Activated CD4-positive, alpha-beta T cell treated with anti-CD3 and anti-CD28 coated beads for 4 hours (primary cell): Measurements from ENCODE around the gene DDX20.
"Not testable (repeated sequence)": the region's sequence is repeated elsewhere in the genome, so short reads cannot be mapped to it uniquely, and the experiment has no call there.

ENCODE experiments used
- DNase-seq, 2 donors: peaks; one replicate each; pipeline ENCODE4 v3.0.0-alpha.2; 2020

DDX20 gene

DNA sequence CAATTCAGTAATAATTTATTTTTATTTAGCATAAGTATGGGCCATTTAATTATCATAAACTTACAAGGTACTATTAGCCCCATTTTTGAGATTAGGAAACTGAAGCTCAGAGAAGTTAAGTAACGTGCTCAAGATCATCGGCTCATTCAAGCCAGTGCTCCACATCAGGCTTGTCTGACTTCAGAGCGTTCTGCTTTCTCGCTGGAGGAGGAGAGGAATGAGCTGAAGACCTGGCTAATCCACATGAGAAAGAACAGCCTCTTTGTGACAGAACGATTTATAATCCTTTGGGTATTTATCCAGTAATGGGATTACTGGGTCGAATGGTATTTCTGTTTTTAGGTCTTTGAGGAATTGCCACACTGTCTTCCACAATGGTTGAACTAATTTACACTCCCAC, 39.7 kb downstream of the DDX20 start:
- DNase-seq, result no peak

DNA sequence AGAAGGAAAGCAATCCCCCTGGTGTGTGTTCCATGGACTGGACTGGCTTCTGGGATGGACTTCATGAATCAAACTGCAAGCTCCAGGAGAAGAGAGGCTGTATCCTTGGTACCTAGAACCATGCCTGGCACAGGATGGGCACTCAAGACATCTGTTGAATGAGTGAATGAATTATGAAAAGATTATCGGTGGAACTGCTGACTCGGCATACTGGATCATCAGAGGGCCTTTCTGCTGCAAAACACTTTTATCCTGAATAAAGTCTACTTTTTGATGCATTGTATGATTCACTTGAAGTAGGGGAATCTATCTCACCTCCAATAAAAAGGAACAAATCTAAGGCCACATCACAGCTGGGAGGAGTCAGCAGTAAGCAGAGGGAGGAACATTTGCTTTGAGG, 42.9 kb downstream of the DDX20 start:
- DNase-seq, result no peak

DNA sequence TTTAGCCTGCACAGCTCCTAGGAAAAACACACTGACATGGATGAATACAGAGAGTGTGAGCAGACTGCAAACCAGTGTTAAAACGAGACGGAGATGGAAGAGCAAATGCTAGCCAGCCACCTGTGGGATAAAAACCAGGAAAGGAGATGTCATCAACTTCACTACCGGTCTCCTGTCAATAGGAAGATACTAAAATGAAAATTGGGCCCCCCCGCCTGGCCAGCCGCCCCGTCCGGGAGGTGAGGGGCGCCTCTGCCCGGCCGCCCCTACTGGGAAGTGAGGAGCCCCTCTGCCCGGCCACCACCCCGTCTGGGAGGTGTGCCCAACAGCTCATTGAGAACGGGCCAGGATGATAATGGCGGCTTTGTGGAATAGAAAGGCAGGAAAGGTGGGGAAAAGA, 44.0 kb downstream of the DDX20 start:
- DNase-seq, result not testable (repeated sequence)

DNA sequence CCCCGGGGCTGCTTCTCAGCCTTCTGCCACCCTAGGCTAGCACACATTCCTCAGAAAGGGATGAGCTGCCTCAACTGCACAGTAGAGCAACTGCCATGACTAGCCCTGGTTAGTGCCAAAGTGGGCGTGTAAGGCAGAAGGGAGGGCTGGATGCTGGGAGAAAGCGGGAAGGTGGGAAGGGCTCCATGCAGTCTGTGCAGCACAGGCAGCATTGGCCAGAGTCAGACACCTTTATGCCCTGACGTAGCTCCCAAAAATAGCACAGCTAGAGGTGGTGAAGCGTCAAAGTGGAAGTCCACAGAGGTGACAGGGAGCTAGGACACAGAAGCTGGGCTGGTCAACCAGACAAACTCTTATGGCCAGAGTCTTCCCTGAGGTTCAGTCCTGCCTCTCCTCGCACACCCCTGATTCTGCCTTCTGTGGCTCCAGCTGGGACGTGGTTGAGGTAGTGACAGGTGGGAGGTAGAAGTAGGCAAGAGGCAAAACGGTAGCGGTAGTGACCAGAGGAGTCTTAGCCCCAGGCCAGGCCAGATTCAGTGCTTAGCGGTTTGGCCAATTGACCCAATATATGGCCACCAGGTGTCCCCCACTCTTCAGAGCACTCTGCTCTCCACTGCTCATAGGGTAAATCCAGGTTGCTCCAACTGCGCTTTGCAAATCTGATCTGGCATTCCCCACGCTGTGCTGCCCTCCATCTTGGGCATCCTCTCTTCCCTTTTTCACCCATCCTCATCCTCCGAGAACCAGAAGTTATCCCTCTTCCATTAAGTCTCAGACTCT, 45.6 kb downstream of the DDX20 start:
- DNase-seq, result no peak

DNA sequence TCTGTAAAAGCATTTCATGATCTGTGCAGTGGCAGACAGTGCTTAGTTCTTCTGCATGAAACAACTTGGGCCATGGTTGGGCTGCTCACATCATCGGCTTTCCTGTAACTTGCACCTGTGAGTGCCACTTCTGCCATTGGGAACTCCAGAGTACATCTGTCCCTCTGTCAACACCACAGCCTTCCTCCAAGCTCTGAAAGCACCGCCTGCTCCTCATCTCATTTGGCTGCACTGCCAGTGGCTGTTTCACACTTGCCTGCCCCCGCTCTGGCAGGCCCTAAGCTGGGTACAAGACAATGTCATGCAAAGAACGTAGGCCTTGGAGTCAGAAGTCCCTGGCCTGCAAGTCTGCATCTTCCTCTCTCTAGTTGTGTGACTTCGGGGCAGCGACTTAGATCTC, 46.4 kb downstream of the DDX20 start:
- no peak for DNase-seq

DNA sequence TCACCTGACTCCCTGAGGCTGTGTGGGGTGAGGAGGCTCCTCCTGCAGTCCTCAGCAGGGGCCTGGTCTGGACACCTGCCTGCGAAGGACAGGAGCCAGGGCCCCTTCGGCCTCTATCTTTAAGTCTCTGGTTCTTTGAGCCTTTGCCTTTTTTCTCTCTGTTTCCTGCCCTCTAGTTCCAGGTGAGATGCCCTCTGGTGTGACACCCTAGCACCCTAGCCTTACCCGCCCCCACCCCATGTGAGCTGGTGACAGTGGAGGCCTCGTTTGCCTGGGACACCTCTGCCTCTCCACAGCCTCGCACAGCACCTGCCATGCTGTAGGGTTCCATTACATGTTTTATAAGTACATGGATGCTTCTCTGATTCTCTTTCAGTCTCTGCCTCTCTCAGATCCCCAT, 47.3 kb downstream of the DDX20 start:
- no peak for DNase-seq

DNA sequence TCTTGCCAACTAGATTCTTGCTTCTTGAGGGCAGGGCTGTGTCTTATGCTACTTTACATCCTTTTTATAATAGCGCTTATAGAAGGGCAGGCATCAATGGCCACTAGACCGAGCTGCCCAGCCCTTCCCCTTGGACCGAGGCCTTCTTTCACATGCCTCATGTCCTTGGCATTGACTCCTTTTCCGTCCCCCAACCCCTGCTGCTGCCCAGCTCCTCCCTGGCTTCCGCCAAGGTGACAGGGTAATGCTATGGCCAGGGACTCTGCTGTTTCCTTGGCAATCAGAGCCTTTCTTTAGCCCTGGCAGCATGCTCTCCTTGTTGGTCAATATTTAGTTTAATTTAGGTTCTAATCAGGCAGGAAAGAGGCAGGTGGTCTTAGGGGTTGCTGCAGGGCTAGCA, 48.2 kb downstream of the DDX20 start:
- DNase-seq, result no peak

DNA sequence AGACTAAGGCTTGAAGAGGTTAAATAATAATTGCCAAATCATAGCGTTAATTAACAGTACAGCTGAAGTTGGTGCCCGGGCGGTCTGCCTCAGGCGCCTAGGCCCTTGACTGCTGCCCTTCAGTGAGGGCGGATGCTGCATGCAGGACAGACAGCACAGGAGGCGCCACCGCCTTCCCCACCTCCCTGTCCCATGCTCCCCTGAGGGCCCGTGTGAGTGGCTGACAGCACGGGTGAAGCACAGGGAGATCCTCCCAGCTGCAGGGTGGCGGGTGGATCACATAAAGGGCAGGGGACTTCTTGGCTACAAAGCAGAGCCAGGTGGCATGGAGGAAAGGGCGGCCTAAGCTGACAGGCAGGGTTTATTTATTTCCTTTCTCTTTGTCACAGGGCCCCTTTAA, 49.1 kb downstream of the DDX20 start:
- no peak for DNase-seq

DNA sequence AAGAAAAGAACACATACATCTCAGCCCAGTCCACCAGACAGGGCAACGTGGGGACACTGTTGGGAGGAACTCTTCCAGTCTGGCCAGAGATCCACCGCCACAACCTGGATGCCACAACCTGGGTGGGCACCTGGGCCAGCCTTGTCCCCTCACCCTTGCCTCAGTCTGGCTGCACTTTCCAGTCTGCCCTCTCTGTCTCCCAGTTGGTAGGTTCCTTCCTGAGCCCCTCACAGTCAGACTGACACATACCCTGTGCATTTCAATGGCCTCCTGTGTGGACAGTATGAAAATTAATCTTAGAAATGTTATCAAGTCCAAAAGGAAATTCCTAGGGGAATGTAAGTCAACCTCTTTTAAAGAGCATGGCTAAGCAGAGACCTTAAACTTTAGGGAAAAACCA, 49.5 kb downstream of the DDX20 start:
- DNase-seq, result no peak

DNA sequence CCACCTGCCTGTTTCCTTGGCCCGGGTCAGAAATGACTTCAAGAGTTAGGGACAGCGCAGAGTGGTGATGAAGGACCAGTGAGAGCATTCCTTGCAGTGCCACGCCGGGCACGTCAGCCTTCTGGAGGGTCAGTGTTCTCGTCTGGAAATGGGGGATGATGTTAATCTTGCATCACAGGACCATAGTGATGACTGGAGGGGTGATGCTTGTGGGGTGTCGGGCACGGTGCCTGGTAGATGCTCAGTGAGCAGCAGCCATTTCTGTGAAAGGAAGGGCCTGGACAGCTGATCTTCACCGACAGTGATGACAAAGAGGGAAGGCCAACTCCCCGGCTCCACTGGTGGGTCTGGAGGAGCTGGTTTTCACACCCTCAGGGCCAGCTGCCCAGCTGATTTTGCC, 56.2 kb downstream of the DDX20 start:
- DNase-seq, result no peak

DNA sequence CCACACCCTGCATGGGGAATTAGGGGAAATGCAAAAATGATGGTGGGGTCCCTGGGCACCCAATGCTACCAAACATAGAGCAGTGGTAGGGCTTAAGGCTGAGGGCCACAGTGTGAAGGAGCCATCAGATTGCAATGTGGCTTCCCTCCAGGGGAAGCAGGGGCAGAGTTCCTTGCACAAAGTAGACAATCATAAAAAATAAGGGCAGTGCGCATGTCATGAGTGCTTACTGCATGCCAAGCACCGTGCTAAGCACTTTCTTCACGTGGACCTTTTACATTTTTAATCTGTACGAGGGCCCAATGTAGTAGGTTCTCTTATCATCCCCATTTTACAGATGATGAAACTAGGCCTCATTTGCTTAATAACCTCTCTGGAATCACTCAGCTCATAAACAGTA, 56.6 kb downstream of the DDX20 start:
- no peak for DNase-seq

DNA sequence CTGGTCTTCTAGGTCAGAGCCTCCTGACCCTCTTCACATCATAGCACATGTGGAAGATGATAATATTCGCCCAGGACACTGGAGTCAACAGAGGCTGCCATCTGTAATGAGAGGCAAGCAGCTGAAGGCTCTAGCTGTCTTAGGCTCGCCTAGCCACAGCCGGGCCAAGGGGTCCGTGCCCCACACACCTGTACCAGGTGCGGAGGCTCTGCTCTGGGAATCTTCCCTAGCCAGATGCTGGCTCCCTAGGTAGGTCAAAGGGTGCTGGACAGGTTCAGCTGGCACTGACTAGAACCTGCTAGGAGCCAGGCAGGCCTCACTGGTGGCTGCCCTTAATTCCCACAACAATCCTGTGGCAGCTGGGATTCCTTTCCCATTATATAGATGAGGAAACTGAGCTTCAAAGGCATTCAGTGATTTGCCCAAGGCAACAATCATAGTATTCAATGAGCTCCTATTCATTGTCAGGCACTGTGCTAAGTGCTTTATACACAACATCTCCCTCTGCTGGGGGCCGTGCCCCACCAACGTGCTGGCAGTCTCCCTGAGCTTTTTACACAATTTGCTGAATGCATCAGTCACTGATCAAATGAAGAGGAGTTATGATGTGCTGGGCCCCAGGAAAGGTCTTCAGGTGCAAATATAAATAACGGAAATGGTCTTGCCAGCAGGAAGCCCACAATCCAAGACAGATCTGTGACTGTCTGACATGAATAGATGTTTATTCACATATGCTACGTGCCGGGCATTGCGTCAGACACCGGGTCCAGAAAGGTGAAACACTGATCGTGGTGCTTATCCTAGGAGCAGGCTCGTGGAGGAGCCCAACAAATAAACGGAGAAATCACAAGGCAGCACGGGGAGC, 58.0 kb downstream of the DDX20 start:
- DNase-seq, result no peak

DNA sequence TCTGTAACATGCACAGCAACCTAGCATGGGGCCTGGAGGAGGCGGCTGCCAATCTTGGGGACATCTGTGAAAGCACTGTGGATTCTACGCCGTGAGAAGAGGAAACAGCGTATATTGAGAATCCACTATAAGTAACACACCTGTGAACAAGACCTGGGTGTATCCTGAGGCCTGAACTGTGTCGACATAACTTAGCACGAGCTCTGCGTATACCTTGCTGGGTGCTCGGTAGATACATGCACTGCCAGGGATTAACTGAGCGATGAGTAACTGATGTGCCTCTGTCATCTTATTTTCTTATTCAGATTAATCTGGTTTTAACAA, 58.6 kb downstream of the DDX20 start:
- DNase-seq, result no peak

DNA sequence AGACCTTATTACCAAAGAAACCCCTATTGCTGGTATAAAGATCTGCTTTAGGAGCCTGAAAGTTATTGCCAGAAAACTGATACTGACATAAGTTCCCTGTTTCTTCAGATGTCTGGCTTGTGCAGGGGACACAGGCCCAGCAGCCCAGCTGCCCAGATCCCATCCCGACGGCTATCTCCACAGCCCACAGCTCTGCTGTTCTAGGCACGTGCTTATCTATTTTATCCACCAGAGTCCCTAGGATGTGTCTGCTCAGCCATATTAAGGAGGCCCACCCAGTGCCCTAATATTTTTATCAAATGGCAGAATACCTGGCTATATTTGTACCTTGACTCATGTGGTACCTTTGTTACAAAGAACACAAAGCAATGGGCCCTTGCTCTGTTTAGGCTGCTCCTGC, 58.9 kb downstream of the DDX20 start:
- DNase-seq, result no peak
